HepG2 (cell line): ENCODE data around the gene DDX39B. TPM values are rescaled to one million over a fixed set of nuclear protein-coding genes. Genes with fewer than 3 reads are reported as not detected.
A peak's percentile ranks its signal among the peaks of the same experiment; 100 is the strongest.

Experiments
- BCL6 ChIP-seq: IDR thresholded peaks from 2 replicates; pipeline ENCODE4 v1.6.1; 2016; ENCODE audit warnings: missing genetic modification reagents, missing compliant biosample characterization
- CBX5 ChIP-seq: sonication (generic); formaldehyde crosslinking; IDR thresholded peaks from 2 replicates; pipeline ENCODE4 v1.4.0; 2020; ENCODE audit warnings: missing genetic modification reagents, borderline replicate concordance
- E2F5 ChIP-seq: sonication (generic); formaldehyde crosslinking; conservative IDR thresholded peaks from 2 replicates; pipeline ENCODE4 v1.4.0; 2020; ENCODE audit warnings: missing genetic modification reagents
- NR1H2 ChIP-seq: sonication (generic); formaldehyde crosslinking; IDR thresholded peaks from 2 replicates; pipeline ENCODE4 v1.8.1; 2022; ENCODE audit warnings: low read depth, missing genetic modification reagents, borderline replicate concordance
- PATZ1 ChIP-seq: sonication (generic); formaldehyde crosslinking; IDR thresholded peaks from 2 replicates; pipeline ENCODE4 v1.4.0; 2020; ENCODE audit warnings: missing genetic modification reagents
- XBP1 ChIP-seq: sonication (generic); formaldehyde crosslinking; IDR thresholded peaks from 2 replicates; pipeline ENCODE4 v1.5.0; 2020; ENCODE audit warnings: missing genetic modification reagents
- ZBTB43 ChIP-seq: sonication (generic); formaldehyde crosslinking; conservative IDR thresholded peaks from 2 replicates; pipeline ENCODE4 v1.4.0; 2020; ENCODE audit warnings: missing genetic modification reagents
- ZBTB7B ChIP-seq: sonication (generic); formaldehyde crosslinking; IDR thresholded peaks from 2 replicates; pipeline ENCODE4 v1.4.0; 2020; ENCODE audit warnings: missing genetic modification reagents
- ZMYM3 ChIP-seq: sonication (generic); formaldehyde crosslinking; IDR thresholded peaks from 2 replicates; pipeline ENCODE4 v1.5.1; 2020; ENCODE audit warnings: mild to moderate bottlenecking, missing genetic modification reagents
- ZNF318 ChIP-seq: sonication (generic); formaldehyde crosslinking; IDR thresholded peaks from 2 replicates; pipeline ENCODE4 v1.4.0; 2020; ENCODE audit warnings: mild to moderate bottlenecking, missing genetic modification reagents
- ZNF430 ChIP-seq: sonication (generic); formaldehyde crosslinking; IDR thresholded peaks from 2 replicates; pipeline ENCODE4 v1.9.0; 2021; ENCODE audit warnings: mild to moderate bottlenecking, missing genetic modification reagents
- ZNF883 ChIP-seq: sonication (generic); formaldehyde crosslinking; IDR thresholded peaks from 2 replicates; pipeline ENCODE4 v1.5.1; 2020; ENCODE audit warnings: mild to moderate bottlenecking, missing genetic modification reagents; ENCODE audit errors: not compliant biosample characterization
- polyA plus RNA-seq, 8 experiments: library from polyadenylated mRNA; depleted of rRNA in 3 of 8; stranded (reverse) in 7 of 8; unstranded in 1 of 8; fragments of >200 nt; fragmentation: Illumina TruSeq in 4 of 8; extraction: Trizol in 4 of 8; gene quantifications; 2 replicates each; pipeline versions ENCODE4 v1.2.1 to v1.2.3, GENCODE V29; 2011 to 2016; ENCODE audit warnings: low read depth in 4 of 8, missing spikeins in 1 of 8, mixed read lengths in 1 of 8; ENCODE audit not compliant: insufficient read depth in 1 of 8
- total RNA-seq, 5 experiments: library from RNA; depleted of rRNA; stranded (reverse); fragments of >200 nt; fragmentation: Illumina TruSeq; extraction: Trizol; gene quantifications; 2 replicates each; pipeline ENCODE4 v1.2.3, GENCODE V29; 2016; ENCODE audit warnings: low read depth in 1 of 5
- TF ChIP-seq, protein P1 (sequence below): sonication (generic); formaldehyde crosslinking; IDR thresholded peaks from 2 replicates; pipeline ENCODE4 v1.5.1; 2020; ENCODE audit warnings: missing genetic modification reagents, mild to moderate bottlenecking, borderline replicate concordance
- TF ChIP-seq, protein P2 (sequence below): sonication (generic); formaldehyde crosslinking; IDR thresholded peaks from 2 replicates; pipeline ENCODE4 v1.5.0; 2020; ENCODE audit warnings: mild to moderate bottlenecking, missing genetic modification reagents, borderline replicate concordance

The DDX39B gene
- total and polyA plus RNA-seq, 2 of the 13 experiments (the other 11 are each of a cell fraction or from before 2014, with no cell fraction given) = 570 to 678 TPM

GRCh38 chr6:31543639-31544038 is 1.8 kb upstream of the DDX39B start (continued):
- TF ChIP-seq PATZ1 (CRISPR knock-in tag) (no peak), ZBTB7B (CRISPR knock-in tag) (no peak), CBX5 (CRISPR knock-in tag) (no peak), ZBTB43 (CRISPR knock-in tag) (no peak), BCL6 (CRISPR knock-in tag) (no peak), E2F5 (no peak), NR1H2 (CRISPR knock-in tag) (no peak), ZNF430 (CRISPR knock-in tag) (no peak), XBP1 (CRISPR knock-in tag) (no peak), ZNF318 (CRISPR knock-in tag) (no peak), ZNF883 (CRISPR knock-in tag) (no peak), ZMYM3 (CRISPR knock-in tag) (0 out of 2 replicates have a peak, but pooled peaks have one; percentile 42)
- TF ChIP-seq, protein P1, sequence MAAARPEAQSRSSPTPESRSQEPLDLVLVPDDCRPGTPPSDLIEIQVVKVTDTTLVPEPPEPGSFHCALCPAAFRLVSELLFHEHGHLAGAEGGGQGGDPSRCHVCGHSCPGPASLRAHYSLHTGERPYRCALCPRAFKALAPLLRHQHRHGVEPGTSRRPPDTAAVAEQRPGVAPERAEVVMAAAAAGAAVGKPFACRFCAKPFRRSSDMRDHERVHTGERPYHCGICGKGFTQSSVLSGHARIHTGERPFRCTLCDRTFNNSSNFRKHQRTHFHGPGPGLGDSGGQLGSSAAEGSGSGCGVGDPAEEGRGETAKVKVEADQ = no peak
- TF ChIP-seq, protein P2, sequence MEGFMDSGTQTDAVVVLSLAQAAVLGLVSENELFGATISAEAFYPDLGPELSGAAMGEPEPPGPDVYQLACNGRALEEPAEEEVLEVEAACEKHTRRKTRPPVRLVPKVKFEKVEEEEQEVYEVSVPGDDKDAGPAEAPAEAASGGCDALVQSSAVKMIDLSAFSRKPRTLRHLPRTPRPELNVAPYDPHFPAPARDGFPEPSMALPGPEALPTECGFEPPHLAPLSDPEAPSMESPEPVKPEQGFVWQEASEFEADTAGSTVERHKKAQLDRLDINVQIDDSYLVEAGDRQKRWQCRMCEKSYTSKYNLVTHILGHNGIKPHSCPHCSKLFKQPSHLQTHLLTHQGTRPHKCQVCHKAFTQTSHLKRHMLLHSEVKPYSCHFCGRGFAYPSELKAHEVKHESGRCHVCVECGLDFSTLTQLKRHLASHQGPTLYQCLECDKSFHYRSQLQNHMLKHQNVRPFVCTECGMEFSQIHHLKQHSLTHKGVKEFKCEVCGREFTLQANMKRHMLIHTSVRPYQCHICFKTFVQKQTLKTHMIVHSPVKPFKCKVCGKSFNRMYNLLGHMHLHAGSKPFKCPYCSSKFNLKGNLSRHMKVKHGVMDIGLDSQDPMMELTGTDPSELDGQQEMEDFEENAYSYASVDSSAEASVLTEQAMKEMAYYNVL (CRISPR knock-in tag) = no peak
